ENCODE measurements around the gene C5orf47.
A peak's percentile ranks its signal among the peaks of the same experiment; 100 is the strongest.

Gene C5orf47

DNA sequence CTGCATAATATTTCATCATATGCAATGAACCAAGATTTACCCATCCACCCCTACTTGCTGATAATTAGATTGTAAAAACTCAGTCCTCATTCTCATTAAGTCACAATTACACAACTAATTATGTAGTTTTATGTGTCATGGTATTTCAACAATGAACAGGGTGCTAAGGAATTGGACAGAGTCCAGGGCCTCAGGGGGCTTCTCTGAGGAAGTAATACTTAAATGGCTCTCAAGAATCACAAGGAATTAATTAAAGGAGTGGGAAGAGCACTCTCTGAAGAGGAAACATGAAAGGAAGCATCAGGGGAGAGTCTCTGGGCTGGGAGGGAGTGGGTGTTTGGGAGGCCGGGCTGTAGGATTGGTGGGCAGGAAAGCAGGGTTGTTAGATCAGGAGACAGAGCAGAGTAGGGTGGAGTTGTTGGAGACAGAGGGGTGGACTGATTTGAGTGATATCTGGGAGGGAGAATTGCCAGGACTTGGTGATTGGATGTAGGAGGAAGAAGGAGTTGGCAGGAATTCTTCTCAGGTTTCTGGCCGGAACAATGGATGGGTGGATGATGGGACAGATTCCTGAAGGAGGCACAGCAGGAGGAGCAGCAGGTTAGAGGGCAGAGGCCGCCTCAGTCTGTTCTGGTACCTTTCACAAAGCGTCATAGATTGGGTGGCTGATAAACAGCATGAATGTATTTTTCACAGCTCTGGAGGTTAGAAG lies 33.6 kb downstream of the C5orf47 start:
- H3K4me1 ChIP-seq (ENCODE audit: control insufficient read depth, insufficient read depth, low read length): no peaks in the 10 kb centered on the region
- DNase-seq (ENCODE audit: low read depth, low spot score): no peak
- no peaks in the 10 kb centered on the region for H3K27me3 ChIP-seq (ENCODE audit: control insufficient read depth, insufficient read depth, low read length)
- no CpG with 5 or more reads among the region's 4 CpGs for WGBS (ENCODE audit: insufficient coverage, insufficient read length)
- H3K4me3 ChIP-seq (ENCODE audit: low read length): no peak overlapping the region
- H3K9me3 ChIP-seq (ENCODE audit: control insufficient read depth, insufficient read depth, low read length): no peaks in the 10 kb centered on the region
- no peak overlapping the region for H3K27ac ChIP-seq (ENCODE audit: low read length)
- no peaks in the 10 kb centered on the region for H3K36me3 ChIP-seq (ENCODE audit: control insufficient read depth, insufficient read depth, low read length)

GRCh38 chr5:174030286-174030685 lies 41.3 kb downstream of the C5orf47 start:
- Histone ChIP-seq H3K36me3 (ENCODE audit: control insufficient read depth, insufficient read depth, low read length) (no peaks in the 10 kb centered on the region), H3K27me3 (ENCODE audit: control insufficient read depth, insufficient read depth, low read length) (no peaks in the 10 kb centered on the region), H3K4me3 (ENCODE audit: low read length) (no peak overlapping the region), H3K4me1 (ENCODE audit: control insufficient read depth, insufficient read depth, low read length) (no peaks in the 10 kb centered on the region), H3K27ac (ENCODE audit: low read length) (no peak overlapping the region), H3K9me3 (ENCODE audit: control insufficient read depth, insufficient read depth, low read length) (no peaks in the 10 kb centered on the region)
- DNase-seq (ENCODE audit: low read depth, low spot score): no peak
- WGBS (ENCODE audit: insufficient coverage, insufficient read length): no CpG with 5 or more reads among the region's 2 CpGs

DNA sequence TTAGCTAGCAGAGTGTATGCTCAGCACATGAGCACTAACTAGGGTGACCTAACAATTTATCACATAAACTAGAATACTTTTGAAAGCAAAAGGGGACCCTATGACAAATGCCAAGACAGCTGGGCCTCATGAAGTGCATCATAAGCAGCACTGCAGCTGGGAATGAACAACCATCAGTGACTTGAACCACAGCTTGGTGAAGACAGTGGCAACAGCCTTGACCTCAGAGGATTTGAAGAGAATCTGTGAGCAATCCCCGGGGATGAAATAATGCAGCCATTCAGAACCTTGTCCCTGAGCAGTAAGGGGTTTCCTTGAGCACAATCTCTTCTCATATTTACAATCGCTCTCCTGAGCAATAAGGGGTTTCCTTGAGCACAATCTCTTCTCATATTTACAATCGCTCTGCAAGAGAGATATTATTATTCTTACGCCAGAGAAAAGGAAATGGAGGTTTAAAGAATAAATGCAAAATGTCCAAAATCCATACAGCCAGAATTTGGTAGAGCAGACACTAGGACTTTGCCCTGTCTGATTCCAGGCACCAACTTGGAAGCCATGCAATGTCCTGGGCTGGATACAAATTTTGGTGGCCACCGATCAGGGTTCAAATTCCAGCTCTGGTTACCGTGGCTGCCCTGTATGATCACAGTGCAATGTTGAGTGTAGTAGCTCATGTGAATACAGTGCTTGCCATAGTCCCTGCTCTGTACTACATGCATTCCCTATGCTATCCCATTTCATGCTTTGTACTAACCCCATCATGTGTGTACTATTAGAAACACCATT lies 55.7 kb downstream of the C5orf47 start:
- no peak overlapping the region for H3K4me3 ChIP-seq (ENCODE audit: low read length)
- no peak overlapping the region for H3K27ac ChIP-seq (ENCODE audit: low read length)
- WGBS (ENCODE audit: insufficient coverage, insufficient read length): no CpG with 5 or more reads among the region's 6 CpGs
- DNase-seq (ENCODE audit: low read depth, low spot score): no peak
- no peaks in the 10 kb centered on the region for H3K9me3 ChIP-seq (ENCODE audit: control insufficient read depth, insufficient read depth, low read length)
- H3K27me3 ChIP-seq (ENCODE audit: control insufficient read depth, insufficient read depth, low read length): no peaks in the 10 kb centered on the region
- no peaks in the 10 kb centered on the region for H3K4me1 ChIP-seq (ENCODE audit: control insufficient read depth, insufficient read depth, low read length)
- H3K36me3 ChIP-seq (ENCODE audit: control insufficient read depth, insufficient read depth, low read length): no peaks in the 10 kb centered on the region

GRCh38 chr5:174045470-174046025 lies 56.6 kb downstream of the C5orf47 start, which contains the start of gene NSG2:
Gene NSG2, plus strand, starts transcription at chr5:174045706. Its CDS starts 1,050 bp downstream, at chr5:174046756.
- no peaks in the 10 kb centered on the region for H3K36me3 ChIP-seq (ENCODE audit: control insufficient read depth, insufficient read depth, low read length)
- WGBS (ENCODE audit: insufficient coverage, insufficient read length): no CpG with 5 or more reads among the region's 17 CpGs

DNA sequence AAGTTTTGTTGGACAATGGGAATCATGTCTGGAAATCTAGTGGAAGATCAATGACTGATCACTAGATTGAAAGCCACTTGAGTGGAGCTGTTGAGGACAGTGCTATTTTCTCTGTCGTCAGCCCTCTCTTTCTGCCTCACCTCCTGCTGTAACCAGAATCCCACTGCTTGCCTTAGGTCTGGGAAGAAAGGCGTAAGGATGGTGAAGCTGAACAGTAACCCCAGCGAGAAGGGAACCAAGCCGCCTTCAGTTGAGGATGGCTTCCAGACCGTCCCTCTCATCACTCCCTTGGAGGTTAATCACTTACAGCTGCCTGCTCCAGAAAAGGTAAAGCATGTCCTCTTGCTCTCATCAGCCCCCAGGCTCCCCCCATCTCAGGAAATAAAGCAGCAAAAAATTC lies 57.6 kb downstream of the C5orf47 start:
- no peaks in the 10 kb centered on the region for H3K36me3 ChIP-seq (ENCODE audit: control insufficient read depth, insufficient read depth, low read length)
- WGBS (ENCODE audit: insufficient coverage, insufficient read length): no CpG with 5 or more reads among the region's 5 CpGs
- no peak overlapping the region for H3K27ac ChIP-seq (ENCODE audit: low read length)
- H3K27me3 ChIP-seq (ENCODE audit: control insufficient read depth, insufficient read depth, low read length): no peaks in the 10 kb centered on the region
- no peaks in the 10 kb centered on the region for H3K4me1 ChIP-seq (ENCODE audit: control insufficient read depth, insufficient read depth, low read length)
- H3K9me3 ChIP-seq (ENCODE audit: control insufficient read depth, insufficient read depth, low read length): no peaks in the 10 kb centered on the region
- no peak overlapping the region for H3K4me3 ChIP-seq (ENCODE audit: low read length)
- no peak for DNase-seq (ENCODE audit: low read depth, low spot score)

More at GRCh38 chr5:174045470-174046025, 56.6 kb downstream of the C5orf47 start, which contains the start of gene NSG2:
- Histone ChIP-seq H3K4me3 (ENCODE audit: low read length) (no peak within 1 kb of the TSS), H3K9me3 (ENCODE audit: control insufficient read depth, insufficient read depth, low read length) (no peaks in the 10 kb centered on the region), H3K27ac (ENCODE audit: low read length) (no peak within 1 kb of the TSS), H3K27me3 (ENCODE audit: control insufficient read depth, insufficient read depth, low read length) (no peaks in the 10 kb centered on the region), H3K4me1 (ENCODE audit: control insufficient read depth, insufficient read depth, low read length) (no peaks in the 10 kb centered on the region)
- DNase-seq (ENCODE audit: low read depth, low spot score): peak; percentile 84

- Histone ChIP-seq H3K4me1 (ENCODE audit: control insufficient read depth, insufficient read depth, low read length) (no peaks in the 10 kb centered on the region), H3K27me3 (ENCODE audit: control insufficient read depth, insufficient read depth, low read length) (no peaks in the 10 kb centered on the region), H3K36me3 (ENCODE audit: control insufficient read depth, insufficient read depth, low read length) (no peaks in the 10 kb centered on the region), H3K4me3 (ENCODE audit: low read length) (no peak overlapping the region), H3K27ac (ENCODE audit: low read length) (no peak overlapping the region), H3K9me3 (ENCODE audit: control insufficient read depth, insufficient read depth, low read length) (no peaks in the 10 kb centered on the region)
- WGBS (ENCODE audit: insufficient coverage, insufficient read length): no CpG with 5 or more reads among the region's 4 CpGs
- no peak for DNase-seq (ENCODE audit: low read depth, low spot score)
Measured at GRCh38 chr5:174047472-174048099, 58.6 kb downstream of the C5orf47 start.

GRCh38 chr5:174052636-174053035 lies 63.7 kb downstream of the C5orf47 start:
- H3K36me3 ChIP-seq (ENCODE audit: control insufficient read depth, insufficient read depth, low read length): no peaks in the 10 kb centered on the region
- H3K27me3 ChIP-seq (ENCODE audit: control insufficient read depth, insufficient read depth, low read length): no peaks in the 10 kb centered on the region
- H3K27ac ChIP-seq (ENCODE audit: low read length): no peak overlapping the region
- no peak for DNase-seq (ENCODE audit: low read depth, low spot score)
- no peak overlapping the region for H3K4me3 ChIP-seq (ENCODE audit: low read length)
- no peaks in the 10 kb centered on the region for H3K4me1 ChIP-seq (ENCODE audit: control insufficient read depth, insufficient read depth, low read length)
- no peaks in the 10 kb centered on the region for H3K9me3 ChIP-seq (ENCODE audit: control insufficient read depth, insufficient read depth, low read length)
- WGBS (ENCODE audit: insufficient coverage, insufficient read length): no CpG with 5 or more reads among the region's 5 CpGs

DNA sequence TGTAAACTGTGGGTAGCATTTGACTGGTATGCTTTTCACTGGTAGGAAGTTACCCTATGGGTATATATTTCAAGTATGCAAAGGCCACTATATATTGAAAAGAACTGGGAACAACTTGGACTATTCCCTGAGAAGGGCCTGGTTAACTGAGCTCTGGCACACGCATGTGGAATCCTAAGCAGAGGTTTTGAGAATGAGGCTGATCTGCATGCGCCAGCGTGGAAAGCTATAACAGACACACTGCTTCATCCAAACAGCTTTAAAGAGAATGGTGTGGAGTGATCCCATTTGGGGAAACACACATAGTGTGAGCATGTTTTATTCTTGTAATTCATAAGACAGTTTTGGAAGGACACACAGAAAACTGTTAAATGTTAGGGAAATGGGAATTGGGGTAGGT lies 64.9 kb downstream of the C5orf47 start:
- no CpG with 5 or more reads among the region's 3 CpGs for WGBS (ENCODE audit: insufficient coverage, insufficient read length)
- H3K9me3 ChIP-seq (ENCODE audit: control insufficient read depth, insufficient read depth, low read length): no peaks in the 10 kb centered on the region
- H3K4me3 ChIP-seq (ENCODE audit: low read length): no peak overlapping the region
- H3K36me3 ChIP-seq (ENCODE audit: control insufficient read depth, insufficient read depth, low read length): no peaks in the 10 kb centered on the region
- no peaks in the 10 kb centered on the region for H3K27me3 ChIP-seq (ENCODE audit: control insufficient read depth, insufficient read depth, low read length)
- no peak overlapping the region for H3K27ac ChIP-seq (ENCODE audit: low read length)
- DNase-seq (ENCODE audit: low read depth, low spot score): no peak
- no peaks in the 10 kb centered on the region for H3K4me1 ChIP-seq (ENCODE audit: control insufficient read depth, insufficient read depth, low read length)

Measured in iPS DF 6.9 (cell line).